ENCODE data around the gene FLNC.

GRCh38 chr7:128814499-128814898 lies 15.7 kb upstream of the FLNC start:
- TF ChIP-seq CTCF (conservative IDR thresholded peaks at IDR 0.05; ENCODE audit: low read length) (no peak), EZH2phosphoT487 (IDR thresholded peaks at IDR 0.05; ENCODE audit: borderline replicate concordance) (no peak)
